ENCODE results near the gene VPS37B.

VPS37B gene

DNA sequence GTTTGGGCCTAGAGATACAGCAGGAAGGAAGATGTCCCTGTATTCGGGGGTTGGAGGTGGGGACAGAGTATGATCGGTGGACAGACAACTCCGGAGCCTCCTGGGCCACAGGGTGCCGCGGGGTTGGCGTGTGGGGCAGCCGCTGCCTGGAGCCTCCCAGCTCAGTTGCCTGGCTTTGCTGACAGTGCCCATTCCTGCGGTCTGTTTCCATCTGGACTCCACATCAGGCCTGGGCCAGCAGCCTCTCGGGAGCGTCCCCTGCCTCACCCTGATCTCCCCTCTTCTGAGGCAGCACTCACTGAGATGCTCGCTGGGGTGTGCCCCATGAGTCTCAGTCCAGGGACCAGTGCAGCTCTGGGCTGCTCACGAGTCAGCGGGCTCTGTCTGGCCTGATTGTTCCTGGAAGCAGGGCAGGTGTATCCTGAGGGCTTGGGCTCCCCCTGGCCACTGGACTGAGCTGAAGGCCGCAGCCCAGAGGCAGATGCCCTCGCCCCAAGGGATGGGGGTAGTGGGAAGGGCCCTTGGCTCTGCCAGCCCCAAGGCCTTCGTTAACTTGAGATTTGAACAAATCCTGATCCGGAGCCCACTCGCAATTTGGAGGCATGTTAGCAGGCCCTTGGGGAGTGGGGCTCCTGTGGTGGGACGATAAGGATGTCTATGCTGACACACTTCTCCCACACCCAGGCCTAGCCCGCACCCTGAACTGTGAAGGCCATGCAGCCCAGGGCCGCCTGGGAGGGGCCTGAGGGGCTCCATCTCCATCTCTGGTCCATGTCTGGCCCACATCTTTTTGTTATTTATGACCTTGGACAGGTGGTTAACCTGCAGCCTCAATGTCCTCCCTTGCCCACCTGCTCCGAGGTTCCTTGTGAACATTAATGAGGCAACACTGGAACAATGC is 53.2 kb downstream of the VPS37B start:
- no peak overlapping the region for H3K4me3 ChIP-seq (ENCODE audit: control insufficient read depth, low read depth, low read length)
- TF ChIP-seq, protein P1, sequence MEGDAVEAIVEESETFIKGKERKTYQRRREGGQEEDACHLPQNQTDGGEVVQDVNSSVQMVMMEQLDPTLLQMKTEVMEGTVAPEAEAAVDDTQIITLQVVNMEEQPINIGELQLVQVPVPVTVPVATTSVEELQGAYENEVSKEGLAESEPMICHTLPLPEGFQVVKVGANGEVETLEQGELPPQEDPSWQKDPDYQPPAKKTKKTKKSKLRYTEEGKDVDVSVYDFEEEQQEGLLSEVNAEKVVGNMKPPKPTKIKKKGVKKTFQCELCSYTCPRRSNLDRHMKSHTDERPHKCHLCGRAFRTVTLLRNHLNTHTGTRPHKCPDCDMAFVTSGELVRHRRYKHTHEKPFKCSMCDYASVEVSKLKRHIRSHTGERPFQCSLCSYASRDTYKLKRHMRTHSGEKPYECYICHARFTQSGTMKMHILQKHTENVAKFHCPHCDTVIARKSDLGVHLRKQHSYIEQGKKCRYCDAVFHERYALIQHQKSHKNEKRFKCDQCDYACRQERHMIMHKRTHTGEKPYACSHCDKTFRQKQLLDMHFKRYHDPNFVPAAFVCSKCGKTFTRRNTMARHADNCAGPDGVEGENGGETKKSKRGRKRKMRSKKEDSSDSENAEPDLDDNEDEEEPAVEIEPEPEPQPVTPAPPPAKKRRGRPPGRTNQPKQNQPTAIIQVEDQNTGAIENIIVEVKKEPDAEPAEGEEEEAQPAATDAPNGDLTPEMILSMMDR (conservative IDR thresholded peaks at IDR 0.05; ENCODE audit: control insufficient read depth, insufficient read depth, low read depth, low read length) = no peak
- DNase-seq (ENCODE audit: low read depth) = no peak

DNA sequence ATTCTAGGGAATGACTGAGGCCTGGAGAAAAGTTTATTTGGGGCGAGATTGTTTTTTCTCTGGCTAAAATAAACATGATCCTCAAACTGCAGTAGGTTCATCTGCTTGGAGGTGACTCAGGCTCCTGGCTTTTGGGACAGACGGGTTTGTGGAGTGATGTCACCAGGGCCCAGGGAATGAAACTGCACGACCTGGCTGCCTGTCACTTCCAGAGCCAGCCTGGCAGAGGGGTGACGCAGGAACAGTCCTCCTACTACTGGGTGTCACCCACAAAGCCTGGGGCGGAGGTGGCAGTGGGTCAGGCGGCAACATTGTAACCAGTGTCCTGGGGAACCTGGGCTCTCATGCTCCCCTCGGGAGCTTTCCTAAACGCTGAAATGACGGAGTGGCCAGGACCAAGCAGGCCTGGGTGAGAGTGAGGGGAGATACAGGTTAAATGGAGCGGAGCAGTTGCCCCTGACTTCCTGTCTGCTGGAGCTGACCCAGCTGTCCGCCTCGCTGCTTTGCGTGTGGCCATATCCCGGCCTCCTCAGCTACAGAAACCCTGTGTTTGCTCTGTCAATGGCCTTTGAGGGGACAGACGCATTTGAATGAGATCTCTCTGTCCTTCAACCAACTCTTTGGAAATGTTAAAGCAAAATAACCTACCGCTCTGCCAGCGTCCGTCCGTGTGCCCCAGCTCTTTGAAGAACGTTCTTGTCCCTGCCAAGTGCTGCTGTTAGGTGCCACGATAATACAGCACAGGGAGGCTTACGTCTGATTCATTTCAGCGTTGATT is 54.2 kb downstream of the VPS37B start:
- TF ChIP-seq, protein P1 (conservative IDR thresholded peaks at IDR 0.05; ENCODE audit: control insufficient read depth, insufficient read depth, low read depth, low read length) = no peak
- no peak overlapping the region for H3K4me3 ChIP-seq (ENCODE audit: control insufficient read depth, low read depth, low read length)
- peak; percentile 64 for DNase-seq (ENCODE audit: low read depth)

DNA sequence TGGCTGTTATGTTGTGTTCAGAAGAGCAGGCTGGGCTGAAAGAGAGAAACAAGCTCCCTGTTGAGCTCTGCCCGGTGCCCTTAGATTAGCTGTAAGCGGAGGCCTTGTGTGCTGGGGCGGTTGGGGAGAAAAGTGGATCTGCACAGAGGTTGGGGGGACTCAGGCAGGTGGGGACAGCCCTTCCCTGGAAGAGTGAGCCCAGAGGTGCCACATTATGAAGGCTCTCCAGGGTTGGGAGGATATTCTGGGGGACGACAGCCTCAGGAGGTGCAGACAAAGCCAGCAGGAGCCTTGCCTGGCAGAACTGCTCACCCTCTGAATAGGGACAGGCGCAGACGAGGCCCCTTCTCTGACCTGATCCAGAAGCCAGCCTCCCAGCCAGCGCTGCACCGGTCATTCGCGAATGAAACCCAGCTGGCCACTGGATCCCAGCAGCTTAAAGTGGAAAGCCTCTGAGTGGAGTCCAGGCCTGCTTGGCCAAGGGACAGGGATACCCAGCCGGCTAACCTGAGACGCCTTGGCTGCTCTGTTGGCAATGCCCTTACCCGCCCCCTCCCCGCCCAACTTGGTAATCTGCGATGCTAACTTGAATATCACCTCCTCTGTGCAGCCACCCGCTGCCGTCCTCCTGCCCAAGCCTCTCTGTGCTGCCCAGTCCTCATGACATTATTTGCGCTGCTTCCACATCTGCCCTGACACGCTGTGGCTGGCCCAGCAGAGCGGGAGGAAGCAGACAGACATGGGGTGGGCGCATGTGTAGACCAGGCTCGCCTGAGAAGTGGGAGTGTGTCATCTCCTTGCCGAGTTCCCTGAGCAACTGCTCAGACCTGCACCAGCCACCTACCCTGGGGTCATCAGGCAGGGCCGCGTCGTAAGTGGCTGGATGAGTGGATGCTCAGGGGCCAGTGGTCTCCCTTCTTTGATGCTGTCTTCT is 55.1 kb downstream of the VPS37B start:
- no peak for DNase-seq (ENCODE audit: low read depth)
- TF ChIP-seq, protein P1 (conservative IDR thresholded peaks at IDR 0.05; ENCODE audit: control insufficient read depth, insufficient read depth, low read depth, low read length) = no peak
- no peak overlapping the region for H3K4me3 ChIP-seq (ENCODE audit: control insufficient read depth, low read depth, low read length)

DNA sequence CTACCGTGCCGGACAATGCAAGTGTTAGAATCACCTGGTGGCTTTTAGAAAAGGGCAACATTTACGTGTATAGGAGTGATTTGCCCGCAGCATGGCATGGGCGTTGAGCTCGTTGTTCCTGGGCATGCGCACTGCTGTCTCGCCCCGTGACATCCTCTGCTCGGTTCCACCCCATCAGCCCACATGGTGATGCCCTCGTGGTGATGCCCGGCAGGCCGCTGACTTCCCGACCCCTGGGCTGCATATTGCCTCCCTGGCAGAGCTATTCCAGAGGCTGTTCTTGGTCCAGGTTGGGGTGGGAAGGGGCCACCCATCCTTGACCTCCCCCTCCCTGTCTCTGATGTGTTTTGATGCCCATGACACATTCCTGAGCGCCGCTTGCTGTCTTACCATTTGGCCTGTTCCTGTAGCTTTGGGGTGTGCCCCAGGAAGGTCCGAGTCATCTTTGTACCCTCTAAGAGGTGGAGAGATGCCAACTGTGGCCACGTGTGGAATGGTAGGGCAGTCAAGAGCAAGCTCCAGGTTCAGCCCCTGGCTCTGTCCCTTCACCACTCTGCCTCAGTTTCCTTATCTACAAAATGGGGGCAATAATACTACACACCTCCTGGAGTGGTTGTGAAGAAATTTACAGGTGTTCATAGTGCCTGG is 55.9 kb downstream of the VPS37B start:
- TF ChIP-seq, protein P1 (conservative IDR thresholded peaks at IDR 0.05; ENCODE audit: control insufficient read depth, insufficient read depth, low read depth, low read length) = no peak
- DNase-seq (ENCODE audit: low read depth) = no peak
- no peak overlapping the region for H3K4me3 ChIP-seq (ENCODE audit: control insufficient read depth, low read depth, low read length)

DNA sequence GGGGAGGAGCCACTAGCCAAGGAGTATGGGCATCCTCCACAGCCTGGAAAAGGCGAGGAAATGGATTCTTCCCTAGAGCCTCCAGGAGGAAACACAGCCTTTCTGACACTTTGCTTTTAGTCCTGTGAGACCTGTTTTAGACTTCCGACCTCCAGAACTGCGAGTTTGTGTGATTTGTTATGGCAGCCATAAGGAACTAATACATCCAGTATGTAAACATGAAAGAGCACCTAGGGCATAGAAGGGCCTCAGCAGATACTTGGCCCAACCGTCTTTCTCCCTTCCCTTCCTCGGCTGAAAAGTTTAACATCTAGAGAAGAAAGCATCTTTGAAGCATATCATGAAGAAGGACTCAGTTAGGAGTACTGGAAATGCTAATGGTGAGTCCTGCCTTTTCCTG is 57.1 kb downstream of the VPS37B start:
- TF ChIP-seq, protein P1 (conservative IDR thresholded peaks at IDR 0.05; ENCODE audit: control insufficient read depth, insufficient read depth, low read depth, low read length) = no peak
- DNase-seq (ENCODE audit: low read depth) = no peak
- no peak overlapping the region for H3K4me3 ChIP-seq (ENCODE audit: control insufficient read depth, low read depth, low read length)
